ENCODE results near the gene BAG3.
"Not testable (repeated sequence)": the region's sequence is repeated elsewhere in the genome, so short reads cannot be mapped to it uniquely, and the experiment has no call there.

BAG3 gene

GRCh38 chr10:119702583-119702982 lies 51.4 kb downstream of the BAG3 start:
- TF ChIP-seq CTCF (IDR thresholded peaks at IDR 0.05): no peak
- Histone ChIP-seq H3K4me2 (ENCODE audit: low read length) (no peak overlapping the region), H3K4me1 (no peaks in the 10 kb centered on the region), H3K36me3 (ENCODE audit: control insufficient read depth, insufficient read depth, low read length) (no peaks in the 10 kb centered on the region), H3K9ac (no peak overlapping the region), H3K79me2 (no peaks in the 10 kb centered on the region), H2AFZ (no peak overlapping the region), H3K4me3 (ENCODE audit: low read depth, low read length) (no peak overlapping the region), H3K27me3 (ENCODE audit: control insufficient read depth, insufficient read depth, low read length) (no peaks in the 10 kb centered on the region), H3K27ac (no peak overlapping the region), H3K9me3 (ENCODE audit: control insufficient read depth, low read length) (no peaks in the 10 kb centered on the region)

GRCh38 chr10:119703903-119704508 lies 52.8 kb downstream of the BAG3 start:
- no peaks in the 10 kb centered on the region for H3K36me3 ChIP-seq (ENCODE audit: control insufficient read depth, insufficient read depth, low read length)
- H3K4me3 ChIP-seq (ENCODE audit: low read depth, low read length): no peak overlapping the region
- no peak overlapping the region for H2AFZ ChIP-seq
- no peak for TF ChIP-seq CTCF (IDR thresholded peaks at IDR 0.05)
- H3K4me2 ChIP-seq (ENCODE audit: low read length): no peak overlapping the region
- H3K79me2 ChIP-seq: no peaks in the 10 kb centered on the region
- no peaks in the 10 kb centered on the region for H3K27me3 ChIP-seq (ENCODE audit: control insufficient read depth, insufficient read depth, low read length)
- no peak overlapping the region for H3K27ac ChIP-seq
- no peaks in the 10 kb centered on the region for H3K9me3 ChIP-seq (ENCODE audit: control insufficient read depth, low read length)
- no peak overlapping the region for H3K9ac ChIP-seq
- no peaks in the 10 kb centered on the region for H3K4me1 ChIP-seq

- no peak for TF ChIP-seq CTCF (IDR thresholded peaks at IDR 0.05)
- Histone ChIP-seq H3K79me2 (no peaks in the 10 kb centered on the region), H3K27me3 (ENCODE audit: control insufficient read depth, insufficient read depth, low read length) (no peaks in the 10 kb centered on the region), H3K9me3 (ENCODE audit: control insufficient read depth, low read length) (no peaks in the 10 kb centered on the region), H3K9ac (no peak overlapping the region), H3K4me2 (ENCODE audit: low read length) (no peak overlapping the region), H3K4me3 (ENCODE audit: low read depth, low read length) (no peak overlapping the region), H2AFZ (no peak overlapping the region), H3K36me3 (ENCODE audit: control insufficient read depth, insufficient read depth, low read length) (no peaks in the 10 kb centered on the region), H3K4me1 (no peaks in the 10 kb centered on the region), H3K27ac (no peak overlapping the region)
Measured at GRCh38 chr10:119705434-119705831, 54.3 kb downstream of the BAG3 start.

GRCh38 chr10:119706521-119707278 lies 55.5 kb downstream of the BAG3 start:
- H3K79me2 ChIP-seq: no peaks in the 10 kb centered on the region
- no peaks in the 10 kb centered on the region for H3K4me1 ChIP-seq
- no peaks in the 10 kb centered on the region for H3K36me3 ChIP-seq (ENCODE audit: control insufficient read depth, insufficient read depth, low read length)
- no peaks in the 10 kb centered on the region for H3K9me3 ChIP-seq (ENCODE audit: control insufficient read depth, low read length)
- H3K27me3 ChIP-seq (ENCODE audit: control insufficient read depth, insufficient read depth, low read length): no peaks in the 10 kb centered on the region
- no peak overlapping the region for H3K9ac ChIP-seq
- TF ChIP-seq CTCF (IDR thresholded peaks at IDR 0.05): no peak
- no peak overlapping the region for H3K4me3 ChIP-seq (ENCODE audit: low read depth, low read length)
- H3K4me2 ChIP-seq (ENCODE audit: low read length): no peak overlapping the region
- no peak overlapping the region for H3K27ac ChIP-seq
- no peak overlapping the region for H2AFZ ChIP-seq

GRCh38 chr10:119707331-119707730 lies 56.2 kb downstream of the BAG3 start:
- H3K4me3 ChIP-seq (ENCODE audit: low read depth, low read length); H3K4me2 ChIP-seq (ENCODE audit: low read length); H3K9me3 ChIP-seq (ENCODE audit: control insufficient read depth, low read length); H3K27ac ChIP-seq; H3K79me2 ChIP-seq; H3K36me3 ChIP-seq (ENCODE audit: control insufficient read depth, insufficient read depth, low read length); H3K27me3 ChIP-seq (ENCODE audit: control insufficient read depth, insufficient read depth, low read length); H3K4me1 ChIP-seq; H3K9ac ChIP-seq; H2AFZ ChIP-seq: not testable (repeated sequence)

GRCh38 chr10:119710935-119711334 lies 59.8 kb downstream of the BAG3 start:
- not testable (repeated sequence) for H3K79me2 ChIP-seq; H3K4me2 ChIP-seq (ENCODE audit: low read length); H3K4me3 ChIP-seq (ENCODE audit: low read depth, low read length); H3K36me3 ChIP-seq (ENCODE audit: control insufficient read depth, insufficient read depth, low read length); H3K9ac ChIP-seq; H3K27ac ChIP-seq; H2AFZ ChIP-seq; H3K9me3 ChIP-seq (ENCODE audit: control insufficient read depth, low read length); H3K4me1 ChIP-seq; H3K27me3 ChIP-seq (ENCODE audit: control insufficient read depth, insufficient read depth, low read length)
